SIG-M5 treated with dmso at 0.1 percent for 504 hours (cell line): Measurements from ENCODE around the gene NDUFAF8.

Source experiments
- DNase-seq: peaks from one replicate; lab custom pipeline; 2025; ENCODE audit not compliant: unreplicated experiment; lab: John Stamatoyannopoulos, UW

The NDUFAF8 gene

DNA sequence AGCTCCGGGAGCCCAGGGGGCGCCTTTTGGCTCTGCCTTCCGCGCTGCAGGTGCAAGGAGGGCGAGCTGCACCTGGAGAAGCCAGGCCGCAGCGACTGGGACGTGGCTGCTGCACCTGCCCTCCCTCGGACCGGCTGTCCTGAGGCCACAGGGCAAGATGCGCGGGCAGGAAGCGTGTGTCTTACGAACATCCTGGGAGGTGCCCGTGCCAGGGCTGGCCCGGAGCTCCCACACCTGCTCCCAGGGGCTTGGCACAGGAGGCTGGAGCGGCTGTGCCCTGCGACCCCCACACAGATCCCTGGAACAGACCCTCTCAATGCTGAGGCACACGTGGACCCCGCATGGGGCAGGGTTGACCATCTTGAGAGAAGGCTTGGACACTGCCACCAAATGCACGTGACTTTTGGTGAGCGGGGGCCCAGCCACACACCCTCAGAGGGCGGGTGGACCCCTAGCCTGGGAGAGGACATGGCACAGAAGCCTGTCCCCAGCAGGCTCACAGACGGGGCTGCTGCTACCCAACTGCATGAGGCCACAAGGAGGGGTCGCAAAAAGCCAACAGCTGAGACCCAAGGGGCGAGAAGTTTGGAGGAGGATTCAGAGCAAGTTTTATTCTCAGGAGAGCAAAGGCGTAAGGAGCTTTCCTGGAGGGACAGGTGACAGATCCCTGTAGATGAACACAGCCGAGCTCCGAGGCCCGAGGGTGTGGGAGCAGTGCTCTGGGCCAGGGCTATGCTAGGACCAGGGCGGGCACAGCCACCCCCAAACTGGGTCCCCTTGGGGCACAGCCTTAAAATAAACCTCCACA, 11.4 kb downstream of the NDUFAF8 start:
- DNase-seq = no peak

DNA sequence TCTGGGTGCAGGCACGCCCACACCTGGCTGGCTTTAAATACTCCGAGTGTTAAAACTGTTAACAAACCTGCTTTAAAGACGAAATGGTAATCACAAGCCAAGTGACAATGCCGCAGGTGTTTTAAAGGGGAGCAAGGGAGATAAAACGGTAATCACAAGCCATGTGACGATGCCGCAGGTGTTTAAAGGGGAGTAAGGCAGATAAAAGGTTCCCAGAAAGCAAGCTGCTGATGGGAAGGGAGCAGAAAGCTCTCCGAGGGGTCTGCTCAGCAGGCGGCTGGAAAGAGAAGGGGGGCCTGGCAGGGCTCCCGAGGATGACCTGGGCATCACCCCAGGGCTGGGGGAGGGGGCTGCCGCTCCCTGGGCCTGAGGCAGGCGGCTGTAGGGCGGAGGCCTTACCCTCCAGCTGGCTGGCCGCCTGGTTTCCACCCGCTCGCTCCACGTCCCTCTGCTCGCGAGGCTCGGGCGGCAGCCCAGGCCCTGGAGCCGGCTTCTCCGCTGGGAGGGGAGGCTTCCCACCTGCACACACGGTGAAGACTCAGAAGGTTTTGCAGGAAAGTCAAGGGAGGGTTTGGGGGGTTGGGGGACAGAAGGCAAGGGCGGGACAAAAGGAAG, 12.1 kb downstream of the NDUFAF8 start:
- no peak for DNase-seq

DNA sequence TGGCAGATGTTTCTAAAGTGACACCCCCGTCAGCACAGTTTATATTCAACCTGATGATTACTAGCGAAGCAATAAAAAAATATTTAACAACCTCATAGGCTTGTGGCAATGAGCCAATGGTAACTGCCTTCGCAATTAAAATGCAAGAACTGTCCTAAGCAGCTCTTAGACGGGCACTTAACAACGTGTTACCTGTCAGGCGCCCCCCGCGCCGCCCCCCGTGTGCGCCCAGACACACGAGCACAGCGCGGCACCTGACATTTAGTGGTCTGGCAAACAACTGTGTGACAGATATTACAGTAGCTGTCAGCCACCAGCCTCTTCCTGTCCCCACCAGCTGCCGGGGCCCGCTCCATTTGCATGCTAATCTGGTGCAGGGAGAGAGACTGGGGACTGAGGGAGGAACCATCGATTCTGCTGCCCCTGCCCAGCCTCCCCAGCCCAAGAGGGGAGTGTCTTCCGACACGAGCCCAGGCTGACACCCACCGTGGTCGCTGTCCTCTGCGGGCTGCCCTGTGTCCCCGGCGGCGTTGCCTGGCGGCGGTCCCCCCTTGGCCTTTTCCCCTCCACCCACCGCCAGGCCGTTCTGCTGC, 12.7 kb downstream of the NDUFAF8 start:
- DNase-seq = no peak

DNA sequence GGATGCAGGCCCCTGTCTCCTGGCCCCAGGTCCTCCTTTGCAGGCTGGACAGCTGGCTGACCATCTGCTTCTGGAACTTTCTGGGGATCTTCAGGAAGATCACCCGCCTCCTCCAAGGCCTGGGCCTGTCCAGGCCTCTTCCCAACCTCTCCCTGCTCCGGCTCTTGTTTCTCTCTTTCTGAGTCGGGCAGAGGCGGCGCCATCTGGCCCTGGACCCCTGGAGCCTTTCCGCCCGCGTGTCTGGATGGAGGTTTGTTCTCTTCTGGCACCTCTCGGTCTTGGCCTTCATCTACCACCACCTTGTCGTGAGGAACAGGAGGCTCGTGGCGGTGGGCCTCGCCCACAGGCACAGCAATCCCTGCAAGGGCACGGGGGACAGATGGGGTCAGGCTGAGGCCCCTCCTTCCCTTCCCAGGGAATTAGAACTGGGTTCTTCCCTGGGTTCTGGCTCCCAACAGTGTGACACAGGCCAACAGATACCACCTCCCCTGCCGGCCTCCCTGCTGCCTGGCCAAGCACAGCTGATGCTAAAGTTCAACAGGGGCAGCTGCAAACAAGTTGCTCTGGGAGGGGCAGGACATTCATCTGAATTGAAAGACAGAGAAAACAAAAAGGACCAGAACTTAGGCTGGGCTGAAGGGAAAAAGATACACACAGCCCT, 13.3 kb downstream of the NDUFAF8 start:
- no peak for DNase-seq

DNA sequence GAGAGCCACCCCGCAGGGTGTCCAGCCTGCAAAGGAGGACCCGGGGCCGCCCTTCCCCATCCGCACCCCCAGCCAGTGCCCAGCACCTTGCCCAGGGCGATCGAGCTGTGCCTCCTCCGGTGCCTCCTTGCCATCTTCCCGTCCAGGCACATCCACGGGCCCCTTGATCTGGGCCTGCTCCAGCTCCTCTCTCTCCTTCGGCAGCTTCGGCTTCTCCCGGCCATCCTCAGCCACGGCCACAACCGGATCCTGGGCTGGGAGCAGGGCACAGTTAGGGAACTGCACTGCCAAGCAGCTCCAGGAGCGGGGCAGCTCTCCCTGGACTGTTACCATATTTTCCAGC, 13.8 kb downstream of the NDUFAF8 start:
- no peak for DNase-seq

DNA sequence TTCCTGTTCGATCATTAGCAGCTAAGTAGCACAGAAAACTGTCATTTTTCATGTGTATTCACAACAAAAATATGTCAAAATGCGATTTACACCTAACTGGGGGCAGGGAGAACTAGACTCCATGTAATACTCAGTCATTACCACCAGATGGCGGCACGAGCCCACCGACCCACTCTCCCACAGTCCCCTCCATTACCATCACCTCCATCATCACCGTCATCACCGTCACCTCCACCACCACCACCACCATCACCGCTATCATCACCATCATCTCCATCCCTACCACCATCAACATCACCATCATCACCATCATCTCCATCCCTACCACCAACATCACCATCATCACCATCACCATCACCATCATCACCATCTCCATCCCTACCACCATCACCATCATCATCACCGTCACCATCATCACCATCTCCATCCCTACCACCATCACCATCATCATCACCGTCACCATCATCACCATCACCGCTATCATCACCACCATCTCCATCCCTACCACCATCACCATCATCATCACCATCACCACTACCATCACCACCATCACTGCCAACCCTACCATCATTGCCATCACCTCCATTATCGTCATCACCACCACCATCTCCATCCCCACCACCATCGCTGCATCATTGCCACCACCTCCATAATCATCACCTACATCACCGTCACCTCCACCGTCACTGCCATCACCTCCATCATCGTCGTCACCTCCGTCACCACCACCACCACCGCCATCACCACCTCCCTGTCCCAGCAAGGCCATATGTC, 14.4 kb downstream of the NDUFAF8 start:
- peak; percentile 32 for DNase-seq

DNA sequence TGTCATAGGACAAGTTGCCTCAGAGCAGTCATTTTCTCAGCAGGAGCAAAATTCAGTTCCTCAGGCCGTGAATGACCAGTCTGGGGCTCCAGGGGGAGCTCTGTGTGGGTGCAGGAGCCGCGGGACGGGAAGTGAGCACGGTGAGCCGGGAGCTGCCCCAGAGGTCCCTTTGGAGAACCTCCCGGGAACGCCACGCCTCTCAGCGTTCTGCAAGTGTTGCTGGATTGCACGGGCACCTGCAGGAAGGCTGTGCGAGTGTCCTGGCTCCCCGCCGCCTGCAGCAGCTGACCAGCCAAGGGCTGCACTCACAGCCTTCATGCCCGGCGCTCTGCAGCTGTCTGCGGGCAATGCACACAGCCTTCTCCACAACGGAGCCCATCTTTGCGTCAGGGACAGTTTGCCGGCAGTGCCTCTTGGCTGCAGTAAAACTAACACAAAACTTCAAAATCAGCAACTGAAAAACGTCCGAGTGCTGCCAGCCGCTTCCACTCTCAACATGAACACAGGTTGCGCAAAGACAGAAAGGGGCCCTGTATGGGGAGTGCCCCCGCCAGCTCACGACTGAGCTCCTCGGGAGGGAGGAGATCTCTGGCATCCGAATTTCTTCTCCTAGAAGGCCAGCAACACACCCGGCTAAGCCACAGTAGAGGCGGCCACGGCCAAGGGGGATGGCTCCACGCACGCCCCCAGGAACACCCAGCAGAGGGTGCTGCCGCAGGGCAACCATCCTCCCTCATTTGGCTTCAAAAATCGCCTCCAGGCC, 16.0 kb downstream of the NDUFAF8 start:
- peak; percentile 94 for DNase-seq

DNA sequence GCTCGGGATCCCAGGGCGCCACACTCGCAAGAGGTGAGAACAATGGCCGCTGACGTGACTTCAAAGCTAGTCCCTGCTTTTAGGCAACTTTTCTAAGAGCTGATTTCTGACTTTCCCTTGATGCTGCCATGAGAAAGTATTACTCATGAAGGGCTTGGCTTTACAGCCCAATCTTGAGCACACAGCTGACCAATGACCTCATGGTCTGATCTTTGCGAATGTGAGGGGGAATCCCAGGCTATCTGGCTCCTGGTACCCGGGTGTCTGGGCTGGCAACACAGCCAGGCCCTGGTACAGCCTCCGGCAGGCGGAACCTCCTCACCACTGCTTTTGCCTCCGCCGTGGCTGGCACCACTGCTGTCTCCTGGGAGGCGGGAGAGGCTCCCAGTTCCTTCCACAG, 17.5 kb downstream of the NDUFAF8 start:
- DNase-seq = no peak

DNA sequence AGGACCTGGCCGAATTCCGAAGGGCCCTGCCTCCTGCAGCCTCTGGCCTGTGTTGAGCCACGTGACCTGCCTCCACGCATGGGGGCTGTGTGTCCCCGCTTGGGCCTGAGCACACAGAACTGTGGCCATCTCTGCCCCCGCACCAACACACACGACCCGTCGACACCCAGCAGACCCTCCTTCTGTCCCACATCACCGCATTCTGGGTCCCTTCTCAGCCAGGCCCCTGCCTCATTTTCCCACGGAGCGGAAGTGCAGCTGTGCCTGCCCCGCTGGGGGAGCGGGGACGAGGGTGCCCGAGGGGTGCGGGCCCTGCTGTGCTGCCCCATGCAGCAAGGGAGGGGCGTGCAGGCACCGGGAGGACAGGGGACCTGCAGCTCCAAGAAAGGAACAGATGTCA, 18.4 kb downstream of the NDUFAF8 start:
- no peak for DNase-seq

DNA sequence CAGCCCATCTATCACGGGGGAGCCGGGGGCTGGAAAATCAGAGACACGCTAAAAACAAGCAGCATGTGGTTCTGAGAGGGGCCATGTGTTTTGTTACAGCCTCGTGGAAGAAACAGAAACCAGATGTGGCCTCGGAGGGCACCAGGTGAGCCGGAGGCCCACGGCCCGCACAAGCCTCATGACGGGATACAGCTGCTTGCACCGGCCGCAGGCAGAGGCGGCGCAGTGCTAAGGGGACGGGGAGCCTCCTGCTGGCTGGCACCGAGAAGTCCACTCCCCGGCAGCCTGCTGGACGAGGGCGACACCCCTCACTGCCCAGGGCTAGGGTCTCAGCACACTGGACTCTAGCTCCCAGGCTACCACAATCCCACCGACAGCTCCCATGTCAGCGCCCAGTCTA, 19.2 kb downstream of the NDUFAF8 start:
- no peak for DNase-seq

DNA sequence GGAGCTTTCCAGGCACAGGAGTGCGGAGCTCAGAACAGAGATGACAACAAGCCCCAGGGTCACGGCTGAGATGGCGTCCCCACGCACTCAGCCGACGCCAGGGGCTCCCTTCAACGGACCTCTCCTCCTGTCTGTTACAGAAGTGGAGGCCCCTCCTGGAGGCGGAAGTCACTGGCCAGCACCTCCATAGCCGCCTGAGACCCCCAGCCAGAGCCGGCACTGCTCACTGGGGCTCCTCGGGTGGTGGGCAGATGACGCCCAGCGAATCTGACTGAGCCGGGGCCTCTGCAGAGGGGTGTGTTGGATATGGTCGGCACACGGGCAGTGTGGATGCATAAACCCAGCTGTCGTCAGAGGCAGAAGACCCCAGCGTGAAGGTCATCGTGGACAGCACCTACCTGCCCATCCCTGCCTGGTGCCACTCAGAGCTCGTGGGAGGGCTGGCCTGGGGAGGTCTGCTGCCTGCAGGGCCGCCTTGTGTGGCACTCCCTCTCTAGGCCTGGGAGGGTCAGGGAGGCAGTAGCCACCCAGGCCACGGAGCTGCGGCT, 20.0 kb downstream of the NDUFAF8 start:
- DNase-seq = no peak

DNA sequence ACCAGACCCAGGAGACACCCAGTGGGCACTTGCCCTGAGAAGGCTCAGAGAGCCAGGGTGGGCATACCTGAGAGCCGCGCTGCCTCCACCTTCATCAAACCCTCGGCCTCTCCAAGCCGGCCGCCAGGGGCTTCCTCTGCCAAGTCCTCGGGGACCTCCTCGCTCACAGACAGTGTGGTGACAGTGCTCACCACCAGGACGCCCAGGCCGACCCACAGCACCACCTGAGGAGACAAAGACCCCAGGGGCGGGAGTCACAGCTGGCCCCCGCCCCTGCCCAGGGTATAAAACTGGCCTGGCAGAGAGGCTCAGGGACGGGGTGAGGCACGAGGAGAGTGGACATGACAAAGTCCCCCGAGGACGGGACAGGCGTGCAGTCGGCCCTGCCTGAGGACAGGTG, 21.1 kb downstream of the NDUFAF8 start:
- no peak for DNase-seq

DNA sequence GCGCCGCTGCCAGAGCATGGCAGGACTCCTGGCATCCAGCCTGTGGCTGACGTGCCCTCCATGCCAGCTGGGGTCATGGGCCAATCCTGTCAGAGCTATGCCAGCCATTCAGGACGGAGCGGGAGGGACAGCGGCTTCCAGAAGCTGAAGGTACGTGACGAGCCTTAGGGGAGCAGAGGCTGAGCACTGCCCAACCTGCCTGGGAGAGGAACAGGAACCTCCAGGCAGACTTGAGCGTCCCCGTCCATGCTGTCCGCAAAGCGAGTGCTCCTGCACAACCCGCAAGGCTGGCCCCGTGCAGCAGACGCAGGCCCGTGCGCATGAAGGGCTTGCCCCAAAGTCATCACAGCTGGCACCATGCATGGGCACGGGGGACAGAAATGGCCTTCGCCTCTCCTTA, 21.5 kb downstream of the NDUFAF8 start:
- DNase-seq = no peak

DNA sequence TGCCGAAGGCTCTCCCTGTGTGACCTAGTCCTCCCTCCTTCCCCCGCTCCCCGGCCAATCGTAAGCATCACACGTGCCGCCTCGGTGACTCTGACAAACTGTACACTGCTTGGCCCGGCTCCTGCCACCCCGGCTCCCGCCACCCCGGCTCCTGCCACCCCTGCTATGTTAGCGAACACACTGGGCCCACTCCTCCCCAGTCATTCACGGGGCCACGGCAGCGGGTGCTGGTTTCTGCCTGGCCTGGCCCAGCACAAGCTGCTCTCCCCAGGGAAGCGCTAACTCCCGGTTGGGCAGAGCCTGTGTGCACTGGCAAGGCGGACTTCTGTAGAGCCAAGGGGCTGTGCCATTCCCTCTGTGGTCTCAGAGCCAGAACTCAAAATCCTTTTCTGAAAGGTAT, 22.0 kb downstream of the NDUFAF8 start:
- DNase-seq = no peak

DNA sequence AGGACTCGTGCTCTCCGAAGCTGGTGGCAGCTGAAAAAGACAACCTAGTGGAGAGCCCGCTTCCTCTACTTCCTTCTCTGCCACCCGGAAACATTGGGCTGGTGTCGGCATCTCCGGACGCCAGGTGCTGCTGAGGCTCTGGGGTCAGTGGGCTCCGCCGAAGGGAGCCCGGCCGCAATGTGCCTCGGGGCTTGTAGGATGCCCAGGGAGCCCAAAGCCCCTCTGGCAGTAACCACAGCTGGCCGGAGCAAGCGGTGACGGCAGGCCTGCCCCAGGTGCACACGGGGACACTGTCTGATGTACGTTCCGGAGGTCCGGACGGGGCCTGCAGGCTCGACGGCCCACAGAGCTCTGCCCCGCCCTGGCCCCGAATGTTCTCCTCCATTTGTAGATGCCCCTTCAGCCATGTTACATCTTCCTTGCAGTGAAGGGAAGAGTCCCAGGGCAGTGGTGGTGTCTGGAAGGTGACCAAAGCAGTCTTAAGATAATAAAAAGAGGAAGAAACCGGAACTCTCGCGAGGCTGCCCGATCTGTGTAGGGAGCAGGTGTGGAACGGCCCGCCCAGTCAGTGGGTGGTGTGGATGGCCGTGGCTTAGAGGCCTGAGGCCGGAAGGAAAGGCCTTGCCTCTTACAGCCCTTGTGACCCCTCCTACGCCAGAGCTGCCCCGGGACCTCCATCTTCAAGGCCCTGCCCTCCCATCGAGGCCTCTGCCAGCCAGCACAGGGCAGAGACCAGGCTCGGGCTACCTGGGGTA, 22.6 kb downstream of the NDUFAF8 start:
- no peak for DNase-seq

DNA sequence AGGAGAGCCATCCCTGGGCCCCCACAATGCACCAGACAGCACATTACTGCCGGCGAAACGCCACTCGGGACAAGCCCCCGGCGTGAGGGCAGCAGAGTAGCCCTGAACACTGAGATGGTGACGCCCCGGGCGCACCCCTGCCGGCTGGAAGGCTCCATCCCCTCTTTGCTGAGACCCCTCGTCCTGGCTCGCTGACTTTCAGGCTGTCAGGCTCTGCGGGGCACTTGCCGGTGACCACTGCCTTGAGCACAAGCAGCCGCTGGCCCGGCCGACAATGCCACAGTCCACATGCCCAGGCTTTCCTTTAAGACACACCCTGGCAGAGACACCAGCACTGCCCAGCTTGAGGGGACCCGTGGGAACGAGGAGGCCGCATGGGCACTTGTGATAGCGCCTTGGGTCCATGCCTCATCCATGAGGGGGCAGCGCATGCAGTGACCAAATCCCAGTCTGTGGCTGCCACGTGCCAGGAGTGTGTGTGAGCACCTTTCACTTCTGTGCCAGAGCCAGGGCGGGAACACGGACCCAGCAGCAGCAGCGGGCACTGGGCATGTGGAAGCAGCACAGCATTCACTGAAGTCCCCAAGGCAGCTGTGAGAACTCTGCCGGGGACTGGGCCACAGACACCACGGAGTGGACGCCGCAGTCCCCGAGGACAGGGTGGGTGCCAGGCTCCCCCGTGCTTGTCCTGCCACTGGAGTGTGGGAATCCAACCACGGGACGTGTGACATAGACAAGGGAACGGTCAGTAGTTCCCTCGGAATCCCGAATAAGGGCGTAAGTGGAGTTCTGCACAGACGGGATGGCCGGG, 24.5 kb downstream of the NDUFAF8 start:
- no peak for DNase-seq

DNA sequence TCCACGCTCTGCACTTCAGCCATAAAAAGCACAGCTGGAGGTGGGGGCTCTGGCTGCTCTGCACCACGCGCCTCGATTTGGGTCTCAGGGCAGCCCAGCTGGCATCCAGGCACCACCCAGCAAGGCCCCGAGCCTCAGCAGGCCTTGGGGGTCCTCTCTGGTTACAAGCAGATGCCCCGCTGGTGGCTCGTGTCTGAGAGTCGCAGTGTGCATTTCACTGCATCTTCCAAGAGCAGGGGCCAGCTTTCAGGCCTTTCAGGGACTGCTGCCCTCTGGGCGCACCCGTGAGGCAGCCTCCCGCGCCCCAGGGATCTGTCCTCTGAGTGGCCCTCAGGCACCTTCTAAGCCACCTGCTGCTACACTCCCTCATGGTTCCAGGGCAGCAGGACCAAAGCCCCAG, 25.5 kb downstream of the NDUFAF8 start:
- no peak for DNase-seq

DNA sequence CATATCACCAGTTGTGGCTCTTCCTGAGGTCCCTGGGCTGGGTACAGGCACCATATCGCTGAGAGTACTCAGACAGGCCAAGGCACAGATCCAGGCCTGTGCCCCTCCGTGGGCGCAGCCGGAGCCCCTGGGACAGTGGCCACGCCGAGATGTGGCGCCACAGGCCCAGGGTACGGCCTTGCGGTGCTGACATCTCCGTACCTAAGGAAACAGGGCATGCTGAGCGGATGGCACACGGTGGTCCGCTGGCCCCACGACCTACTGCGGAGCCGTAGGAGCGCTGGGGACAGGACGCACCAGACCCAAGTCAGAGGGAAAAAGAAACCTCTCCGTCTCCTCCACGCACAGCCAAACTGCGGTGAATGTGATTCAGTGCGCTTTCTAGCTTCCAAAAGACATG, 26.5 kb downstream of the NDUFAF8 start:
- no peak for DNase-seq
